HUES6 (cell line): Measurements from ENCODE around the gene SLC13A5.
A peak's percentile ranks its signal among the peaks of the same experiment; 100 is the strongest.
"Not testable (repeated sequence)": the region's sequence is repeated elsewhere in the genome, so short reads cannot be mapped to it uniquely, and the experiment has no call there.

Experiments
- H3K27ac ChIP-seq: 2 replicates; pipeline ENCODE4 v1.7.0; 2013; ENCODE audit warnings: low read depth, mild to moderate bottlenecking, low read length, inconsistent platforms
- H3K27me3 ChIP-seq: 2 replicates; pipeline ENCODE4 v1.6.1; 2013; ENCODE audit warnings: low read length; ENCODE audit not compliant: control insufficient read depth, insufficient read depth
- H3K36me3 ChIP-seq: 2 replicates; pipeline ENCODE4 v1.6.1; 2013; ENCODE audit warnings: low read length; ENCODE audit not compliant: control insufficient read depth, insufficient read depth
- H3K4me1 ChIP-seq: 2 replicates; pipeline ENCODE4 v1.6.1; 2013; ENCODE audit warnings: low read length; ENCODE audit not compliant: control insufficient read depth, insufficient read depth
- H3K4me3 ChIP-seq: 2 replicates; pipeline ENCODE4 v1.5.1; 2013; ENCODE audit warnings: low read depth, low read length
- H3K9ac ChIP-seq: one replicate; pipeline ENCODE4 v1.6.1; 2013; ENCODE audit warnings: mild to moderate bottlenecking, low read length
- H3K9me3 ChIP-seq: 2 replicates; pipeline ENCODE4 v1.6.1; 2013; ENCODE audit warnings: low read depth, low read length; ENCODE audit not compliant: control insufficient read depth, insufficient read depth

SLC13A5 gene

DNA sequence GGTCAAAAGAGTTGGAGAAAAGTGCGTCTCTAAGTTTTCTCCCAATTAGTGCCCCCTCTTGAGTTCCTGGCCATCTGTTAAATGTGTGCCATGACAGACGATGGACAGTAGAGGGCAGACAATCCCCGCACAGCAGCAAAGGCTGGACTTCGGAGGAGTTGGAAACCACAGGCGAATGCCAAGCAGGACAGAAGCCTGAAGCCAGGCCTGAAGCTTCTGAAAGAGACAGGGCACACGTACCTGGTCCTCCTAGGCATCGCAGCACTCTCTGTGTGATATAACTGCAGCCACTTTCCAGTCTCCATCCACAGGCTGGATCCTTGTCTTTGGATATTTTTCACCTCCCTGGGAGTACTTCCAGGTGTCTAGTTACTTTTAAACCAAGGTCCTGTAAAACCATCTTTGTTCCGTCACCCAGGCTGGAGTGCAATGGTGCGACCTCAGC, 47.1 kb downstream of the SLC13A5 start:
- Histone ChIP-seq H3K27ac (no peak overlapping the region), H3K36me3 (no peaks in the 10 kb centered on the region), H3K4me1 (no peaks in the 10 kb centered on the region), H3K9ac (no peak overlapping the region), H3K9me3 (no peaks in the 10 kb centered on the region), H3K4me3 (no peak overlapping the region), H3K27me3 (peaks cover 4% of the 10 kb centered on the region; the same call in 1 of the 2 replicates)

DNA sequence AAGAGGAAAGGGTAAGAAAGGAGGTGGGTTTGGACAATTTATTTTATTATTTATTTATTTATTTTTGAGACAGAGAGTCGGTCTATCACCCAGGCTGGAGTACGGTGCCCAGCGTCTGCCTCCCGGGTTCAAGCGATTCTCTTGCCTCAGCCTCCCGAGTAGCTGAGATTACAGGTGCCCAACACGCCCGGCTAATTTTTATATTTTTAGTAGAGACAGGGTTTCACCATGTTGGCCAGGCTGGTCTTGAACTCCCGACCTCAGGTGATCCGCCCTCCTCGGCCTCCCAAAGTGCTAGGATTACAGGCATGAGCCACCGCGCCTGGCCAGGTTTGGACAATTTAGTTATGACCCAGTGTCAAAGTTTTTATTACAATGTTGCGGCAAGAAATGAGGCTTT, 50.0 kb downstream of the SLC13A5 start:
- H3K27ac ChIP-seq, H3K4me3 ChIP-seq, H3K9me3 ChIP-seq, H3K36me3 ChIP-seq, H3K9ac ChIP-seq, H3K4me1 ChIP-seq: not testable (repeated sequence)
- peaks cover 21% of the 10 kb centered on the region for H3K27me3 ChIP-seq

DNA sequence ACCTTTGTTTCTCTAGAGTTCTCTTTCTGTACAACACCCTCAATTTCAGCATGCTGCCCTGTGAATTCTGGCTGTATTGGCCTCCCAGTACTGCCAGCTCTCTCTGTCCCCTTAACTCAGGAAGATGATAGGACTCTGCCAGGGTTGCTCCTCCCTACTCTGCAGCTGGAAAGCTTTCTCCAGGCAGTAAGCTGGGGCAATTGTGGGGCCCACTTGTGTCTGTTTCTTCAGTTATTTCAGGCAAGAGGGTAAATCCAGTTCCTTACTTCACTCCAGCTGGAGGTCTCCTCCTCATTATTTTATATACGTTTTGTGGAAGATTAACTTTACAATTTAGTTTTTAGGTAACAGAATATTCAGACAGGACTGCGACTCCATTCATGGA, 51.7 kb downstream of the SLC13A5 start:
- H3K4me1 ChIP-seq = no peaks in the 10 kb centered on the region
- H3K4me3 ChIP-seq = no peak overlapping the region
- no peak overlapping the region for H3K9ac ChIP-seq
- no peaks in the 10 kb centered on the region for H3K36me3 ChIP-seq
- no peaks in the 10 kb centered on the region for H3K9me3 ChIP-seq
- H3K27ac ChIP-seq = no peak overlapping the region
- H3K27me3 ChIP-seq = peaks cover 38% of the 10 kb centered on the region

DNA sequence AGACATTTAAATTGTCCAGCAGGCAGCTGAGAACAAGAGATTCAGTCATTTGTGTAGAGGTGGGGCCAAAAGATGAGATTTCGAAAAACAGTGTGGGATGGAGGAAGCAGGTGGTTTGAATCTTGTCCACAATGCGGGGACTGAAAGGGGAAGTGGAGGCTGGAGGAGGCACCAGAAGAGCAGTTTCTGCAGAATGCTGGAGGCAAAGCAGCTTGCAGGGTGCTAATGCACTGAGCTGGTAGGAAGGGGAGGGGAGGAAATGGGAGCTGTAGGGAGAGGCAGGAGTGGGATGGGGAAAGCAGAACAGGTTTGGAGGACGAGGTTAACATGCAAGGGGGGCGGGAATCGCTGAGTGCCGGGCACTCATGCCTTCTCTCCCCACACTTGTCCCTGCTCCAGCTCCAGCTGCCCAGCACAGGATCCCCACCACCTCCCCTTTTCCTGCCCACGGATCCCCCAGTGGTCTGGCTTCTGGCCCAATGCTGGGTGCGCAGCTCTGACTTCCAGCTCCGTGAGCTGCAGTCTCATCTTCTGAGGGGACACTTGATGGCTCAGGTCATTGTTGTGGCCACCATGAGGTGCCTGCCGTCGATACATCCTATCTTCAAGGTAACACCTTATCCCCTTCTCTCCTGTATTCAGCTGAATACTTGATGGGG, 52.2 kb downstream of the SLC13A5 start:
- Histone ChIP-seq H3K9ac (no peak overlapping the region), H3K9me3 (no peaks in the 10 kb centered on the region), H3K27me3 (peaks cover 43% of the 10 kb centered on the region), H3K4me1 (no peaks in the 10 kb centered on the region), H3K36me3 (no peaks in the 10 kb centered on the region), H3K27ac (no peak overlapping the region), H3K4me3 (no peak overlapping the region)

DNA sequence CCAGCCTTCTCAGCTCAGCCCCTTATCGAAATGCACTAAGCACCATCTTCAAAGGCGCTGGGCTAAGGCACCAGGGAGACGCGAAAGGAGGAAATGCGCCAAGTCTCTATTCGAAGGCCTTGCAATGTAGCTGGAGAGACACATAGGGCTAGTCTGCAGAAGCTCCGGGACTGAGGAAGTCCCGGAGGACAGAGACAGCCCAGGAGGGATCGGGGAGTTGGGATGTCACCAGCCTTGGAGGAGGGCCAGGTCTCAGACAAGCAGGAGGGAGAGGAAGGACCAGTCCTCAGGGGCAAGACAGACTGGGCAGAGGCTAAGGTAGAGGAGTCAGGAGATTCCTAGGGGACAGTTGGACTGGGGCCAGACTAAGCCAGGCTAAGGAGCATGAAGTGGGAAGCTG, 53.1 kb downstream of the SLC13A5 start:
- H3K9me3 ChIP-seq = no peaks in the 10 kb centered on the region
- no peak overlapping the region for H3K9ac ChIP-seq
- H3K4me1 ChIP-seq = peaks cover 1% of the 10 kb centered on the region; the same call in 1 of the 2 replicates
- H3K4me3 ChIP-seq = no peak overlapping the region
- no peak overlapping the region for H3K27ac ChIP-seq
- H3K27me3 ChIP-seq = peaks cover 47% of the 10 kb centered on the region
- no peaks in the 10 kb centered on the region for H3K36me3 ChIP-seq

DNA sequence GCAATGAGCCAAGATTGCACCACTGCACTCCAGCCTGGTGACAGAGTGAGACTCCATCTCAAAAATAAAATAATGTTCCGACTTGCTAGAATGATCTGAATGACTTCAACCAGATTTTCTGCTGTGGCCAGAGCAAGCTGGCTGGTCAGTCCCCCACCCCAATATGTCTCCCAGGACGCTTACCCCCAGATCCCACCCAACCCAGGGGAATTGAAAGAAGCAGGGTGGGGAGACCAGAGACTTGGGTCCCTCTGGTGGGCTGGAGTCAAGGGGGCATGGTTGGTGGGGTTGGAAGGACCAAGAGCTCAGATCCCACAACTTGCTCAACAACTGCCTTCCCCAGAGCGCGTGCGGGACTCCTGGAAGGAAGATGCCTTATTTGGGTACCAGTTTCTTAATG, 54.8 kb downstream of the SLC13A5 start:
- H3K36me3 ChIP-seq, H3K27ac ChIP-seq, H3K9me3 ChIP-seq, H3K4me3 ChIP-seq, H3K9ac ChIP-seq: not testable (repeated sequence)
- Histone ChIP-seq H3K4me1 (peaks cover 16% of the 10 kb centered on the region; the same call in 1 of the 2 replicates), H3K27me3 (peaks cover 64% of the 10 kb centered on the region)

DNA sequence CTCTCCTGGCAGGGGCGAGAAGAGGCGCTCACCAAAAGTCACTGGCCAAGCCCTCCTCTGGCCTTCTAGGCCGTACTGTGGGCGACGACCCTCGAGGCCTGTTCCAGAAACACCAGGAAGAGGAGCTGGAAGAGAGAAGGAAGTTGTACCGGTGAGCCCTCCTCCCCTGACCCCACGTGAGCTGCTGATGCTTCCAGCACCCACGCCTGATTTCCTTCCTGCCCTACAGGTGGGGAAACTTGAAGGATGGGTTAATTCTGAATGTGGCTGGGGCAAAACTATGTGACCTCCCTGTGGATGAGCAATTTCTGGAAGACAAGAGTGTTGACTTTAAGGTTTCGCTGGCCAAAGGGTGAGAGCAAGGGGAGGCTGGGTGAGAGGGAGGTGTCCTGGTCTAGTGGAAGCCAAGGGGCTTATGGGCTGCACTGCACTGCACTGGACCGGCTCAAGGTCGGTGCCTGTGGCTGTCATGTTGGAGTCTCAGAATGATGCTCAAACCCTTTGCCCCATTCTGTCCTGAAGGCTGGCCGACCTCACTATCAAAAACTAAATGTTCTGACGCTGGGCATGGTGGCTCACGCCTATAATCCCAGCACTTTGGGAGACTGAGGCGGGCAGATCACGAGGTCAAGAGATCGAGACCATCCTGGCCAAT, 55.4 kb downstream of the SLC13A5 start:
- H3K4me3 ChIP-seq = peak overlapping the region; percentile 72
- H3K36me3 ChIP-seq = no peaks in the 10 kb centered on the region
- H3K27ac ChIP-seq = no peak overlapping the region
- peak overlapping the region; percentile 26 for H3K9ac ChIP-seq
- peaks cover 68% of the 10 kb centered on the region for H3K27me3 ChIP-seq
- no peaks in the 10 kb centered on the region for H3K9me3 ChIP-seq
- H3K4me1 ChIP-seq = peaks cover 19% of the 10 kb centered on the region; the same call in 1 of the 2 replicates

DNA sequence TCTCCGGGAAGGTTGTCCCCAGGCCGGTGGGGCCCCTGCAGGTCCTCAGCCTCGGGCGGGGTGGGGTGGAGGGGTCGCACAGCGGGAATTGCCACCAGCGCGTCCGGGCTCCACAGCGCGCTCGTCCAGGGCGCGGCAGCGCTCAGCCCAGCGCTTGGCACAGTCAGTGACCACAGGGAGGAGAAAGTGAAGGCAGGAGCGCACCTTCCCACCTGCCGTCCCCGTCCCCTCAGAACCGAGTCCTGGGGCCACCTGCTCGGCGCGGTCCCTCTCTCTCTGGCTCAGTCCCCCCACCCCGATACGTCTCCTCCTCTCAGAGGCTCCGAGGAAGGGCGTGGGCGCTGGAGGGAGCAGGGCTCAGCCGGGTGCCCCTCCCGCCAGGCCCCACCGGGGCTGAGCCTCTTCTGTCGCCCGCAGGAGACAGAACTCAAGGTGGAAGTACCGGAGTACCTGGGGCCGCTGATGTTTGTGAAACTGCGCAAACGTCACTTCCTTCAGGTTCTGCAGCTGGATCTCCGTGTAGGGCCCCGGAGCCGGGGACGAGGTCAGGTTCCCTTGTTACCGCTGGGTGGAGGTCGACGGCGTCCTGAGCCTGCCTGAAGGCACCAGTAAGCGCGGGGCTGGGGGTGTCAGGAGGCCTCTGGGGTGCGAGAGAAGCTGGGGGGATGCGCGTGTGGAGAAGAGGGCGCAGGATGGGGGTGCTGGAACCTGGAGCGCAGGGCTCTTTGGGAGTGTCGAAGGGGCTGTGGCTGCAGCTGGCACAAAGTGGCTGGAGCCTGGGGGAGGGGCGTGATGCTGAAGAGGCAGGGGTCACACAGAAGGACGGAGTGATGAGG, 56.2 kb downstream of the SLC13A5 start:
- not testable (repeated sequence) for H3K27ac ChIP-seq, H3K9me3 ChIP-seq, H3K36me3 ChIP-seq
- H3K4me3 ChIP-seq = peak overlapping the region; percentile 72
- H3K9ac ChIP-seq = peak overlapping the region; percentile 26
- H3K27me3 ChIP-seq = peaks cover 68% of the 10 kb centered on the region
- H3K4me1 ChIP-seq = peaks cover 26% of the 10 kb centered on the region; the same call in 1 of the 2 replicates

DNA sequence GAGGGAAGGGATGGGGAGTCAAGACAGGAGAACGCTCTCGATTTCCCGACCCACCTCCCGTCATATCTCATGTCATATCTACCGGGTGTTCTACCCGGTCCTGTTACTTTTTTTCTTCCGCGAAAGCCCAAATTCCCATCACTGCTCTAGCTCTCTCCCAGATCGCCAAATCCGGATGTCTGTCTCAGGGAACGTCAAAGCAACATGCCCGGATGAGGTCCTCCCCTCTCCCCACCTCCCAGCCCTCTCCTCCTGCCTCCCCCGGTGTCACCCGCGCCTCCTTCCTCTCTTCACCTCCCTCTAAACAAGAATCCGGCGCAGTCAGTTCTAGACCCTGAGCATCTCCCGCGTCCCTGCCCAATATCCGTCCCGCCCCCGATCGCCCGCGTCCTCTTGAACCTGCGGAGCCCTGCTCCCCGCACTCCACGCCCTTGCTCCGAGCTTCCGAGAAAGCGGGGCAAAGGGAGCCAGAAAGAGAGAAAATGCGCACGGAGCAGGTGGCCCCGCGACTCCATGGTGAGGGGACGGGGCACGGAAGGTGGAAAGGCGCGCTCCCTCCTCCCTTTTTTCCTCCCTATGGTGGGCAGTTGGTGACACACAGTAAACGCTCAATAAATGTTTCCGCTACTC, 57.3 kb downstream of the SLC13A5 start:
- not testable (repeated sequence) for H3K36me3 ChIP-seq, H3K27ac ChIP-seq, H3K9me3 ChIP-seq, H3K9ac ChIP-seq
- H3K4me3 ChIP-seq = peak overlapping the region; percentile 62
- H3K4me1 ChIP-seq = peaks cover 30% of the 10 kb centered on the region; the same call in 1 of the 2 replicates
- peaks cover 68% of the 10 kb centered on the region for H3K27me3 ChIP-seq

DNA sequence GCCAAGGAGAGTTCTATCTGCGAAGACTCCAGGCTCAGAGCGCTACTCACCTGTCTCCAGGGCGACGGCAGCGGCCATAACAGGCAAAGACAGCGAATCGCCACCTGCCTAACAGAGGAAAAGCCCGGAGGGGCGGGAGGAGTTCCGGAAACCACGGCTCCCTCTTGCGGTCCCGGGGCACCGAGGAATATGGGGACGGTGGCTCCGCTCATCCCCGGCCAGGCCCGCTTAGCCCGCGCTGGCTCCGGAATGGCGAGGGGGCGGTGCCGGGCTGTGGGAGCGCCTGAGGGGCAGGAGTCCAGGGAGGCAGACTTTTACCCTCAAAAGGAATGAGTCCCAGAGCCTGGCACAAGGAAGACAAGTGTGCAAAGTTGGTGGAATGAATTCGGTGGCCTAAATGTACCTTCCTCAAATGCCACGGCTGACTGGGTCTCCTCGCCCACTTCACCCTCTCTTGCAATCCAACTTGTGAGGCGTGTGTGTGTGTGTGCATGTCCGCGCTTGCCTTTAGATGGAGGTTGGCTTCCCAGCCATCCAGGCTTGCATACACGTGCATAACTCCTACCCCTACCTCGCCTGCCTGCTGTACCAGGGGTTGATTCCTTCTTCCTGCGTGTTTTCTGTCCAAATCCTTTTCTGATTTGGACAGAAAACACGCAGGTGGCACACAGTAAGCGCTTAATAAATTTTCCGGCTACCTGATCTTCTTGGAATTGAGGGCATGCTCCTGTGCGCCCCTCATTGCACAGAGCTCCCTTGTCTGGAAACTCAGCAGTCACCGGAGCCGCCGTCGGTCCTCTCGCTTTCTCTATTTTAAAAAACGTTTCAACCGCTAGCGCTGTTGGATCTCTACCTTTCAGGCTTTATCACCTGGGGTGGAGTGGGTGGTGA, 58.1 kb downstream of the SLC13A5 start:
- Histone ChIP-seq H3K27me3 (peaks cover 64% of the 10 kb centered on the region), H3K9me3 (no peaks in the 10 kb centered on the region), H3K4me3 (peak overlapping the region; percentile 62), H3K9ac (peak overlapping the region; percentile 46), H3K36me3 (no peaks in the 10 kb centered on the region), H3K27ac (no peak overlapping the region), H3K4me1 (peaks cover 30% of the 10 kb centered on the region; the same call in 1 of the 2 replicates)
